NCI-H146 treated with DMSO at 0.1 percent for 48 hours (cell line): ENCODE results near the gene INTS14.
"Not testable (repeated sequence)": the region's sequence is repeated elsewhere in the genome, so short reads cannot be mapped to it uniquely, and the experiment has no call there.

Experiments used
- DNase-seq: peaks from one replicate; lab custom pipeline; 2025; ENCODE audit not compliant: unreplicated experiment; lab: John Stamatoyannopoulos, UW

INTS14 gene

DNA sequence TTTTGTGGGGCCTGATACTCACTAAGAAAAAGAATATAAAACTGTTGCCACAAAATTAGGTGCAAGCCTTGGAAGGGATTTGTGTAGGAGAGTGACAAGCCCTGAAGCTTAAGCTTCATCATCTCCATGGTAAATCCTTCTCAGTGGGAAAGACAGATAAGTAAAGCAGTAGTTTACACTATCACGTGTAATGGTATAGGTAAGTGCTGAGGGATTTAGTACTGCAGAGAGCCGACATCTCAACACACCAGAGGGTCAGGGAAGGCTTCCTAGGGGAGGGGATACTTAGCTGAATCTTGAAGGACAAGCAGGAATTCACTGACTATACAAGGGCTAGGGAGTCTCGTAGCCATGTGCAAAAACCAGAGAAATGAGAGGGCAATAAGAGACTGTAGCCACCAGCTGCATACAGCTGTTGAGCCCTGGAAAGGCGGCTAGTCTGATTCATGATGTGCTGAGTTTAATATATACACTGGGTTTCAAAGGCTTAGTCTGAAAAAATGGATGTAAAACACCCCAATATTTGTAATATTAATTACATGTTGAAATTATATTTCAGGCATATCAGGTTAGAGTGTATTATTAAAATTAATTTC lies 21.9 kb upstream of the INTS14 start:
- DNase-seq: no peak

DNA sequence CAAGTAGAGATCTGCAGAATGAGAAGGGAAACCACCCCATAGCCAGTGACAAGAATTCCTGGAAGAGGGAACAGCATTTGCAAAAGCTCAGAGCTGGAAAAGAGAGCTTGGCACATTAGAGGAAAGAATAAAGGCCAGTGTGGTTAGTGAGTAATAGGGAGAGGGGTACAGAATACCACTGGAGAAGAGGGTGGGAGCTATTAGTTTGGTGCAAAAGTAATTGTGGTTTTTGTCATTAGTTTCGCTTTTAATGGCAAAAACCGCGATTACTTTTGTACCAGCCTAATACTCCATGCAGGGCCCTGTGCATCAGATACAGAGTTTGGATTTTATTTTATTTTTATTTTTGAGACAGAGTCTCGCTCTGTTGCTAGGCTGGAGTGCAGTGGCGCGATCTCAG lies 20.6 kb upstream of the INTS14 start:
- DNase-seq: no peak

DNA sequence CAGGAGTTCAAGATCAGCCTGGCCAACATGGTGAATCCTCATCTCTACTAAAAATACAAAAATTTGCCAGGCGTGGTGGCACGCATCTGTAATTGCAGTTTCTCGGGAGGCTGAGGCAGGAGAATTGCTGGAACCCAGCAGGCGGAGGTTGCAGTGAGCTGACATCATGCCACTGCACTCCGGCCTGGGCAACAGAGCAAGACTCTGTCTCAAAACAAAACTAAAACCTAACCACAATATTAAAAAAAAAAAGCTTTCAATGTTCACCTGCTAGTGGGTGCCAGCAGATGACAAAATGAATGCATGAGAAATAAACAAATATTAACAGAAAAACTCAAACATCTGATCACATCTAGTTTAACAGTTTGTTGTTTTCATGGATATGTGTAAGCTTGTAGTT lies 19.8 kb upstream of the INTS14 start:
- DNase-seq: no peak

DNA sequence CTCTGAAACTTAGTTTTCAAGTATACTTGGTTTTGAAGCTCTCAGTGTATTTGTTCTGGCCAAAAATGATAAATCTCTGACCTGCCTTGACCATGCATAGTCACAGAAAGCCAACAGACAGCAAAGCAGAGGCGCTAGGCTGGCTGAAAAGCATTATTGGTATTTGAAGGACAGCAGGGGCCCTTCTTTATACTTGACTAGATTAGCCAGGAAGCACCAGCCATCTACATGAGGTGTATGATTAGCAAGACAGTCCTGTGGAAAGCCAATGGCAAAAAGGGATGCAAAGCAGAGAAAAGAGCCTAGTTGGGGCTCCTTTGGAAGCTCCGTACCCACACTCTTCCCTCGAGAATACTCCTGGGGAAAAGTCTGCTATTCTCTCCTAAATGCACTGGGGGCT lies 18.6 kb upstream of the INTS14 start:
- DNase-seq: no peak

DNA sequence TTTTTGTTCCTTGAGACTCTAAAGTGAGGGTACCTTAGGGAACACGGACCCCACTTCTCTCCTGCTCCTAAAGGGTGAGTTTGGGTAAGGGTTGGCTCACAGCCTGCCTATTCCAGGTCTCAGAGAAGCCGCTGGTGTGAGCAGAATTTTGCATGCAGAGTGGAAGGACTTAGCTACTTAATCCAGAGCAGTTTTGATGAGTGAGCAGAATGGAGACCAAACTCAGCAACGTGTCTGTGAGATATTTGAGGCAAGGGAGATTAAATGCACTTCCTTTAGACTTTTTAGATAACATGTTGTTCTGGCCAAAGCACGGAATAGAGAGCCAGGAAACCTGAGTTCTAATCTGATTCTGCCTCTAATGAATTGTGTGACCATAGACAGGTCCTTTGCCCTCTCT lies 15.9 kb upstream of the INTS14 start:
- DNase-seq: no peak

DNA sequence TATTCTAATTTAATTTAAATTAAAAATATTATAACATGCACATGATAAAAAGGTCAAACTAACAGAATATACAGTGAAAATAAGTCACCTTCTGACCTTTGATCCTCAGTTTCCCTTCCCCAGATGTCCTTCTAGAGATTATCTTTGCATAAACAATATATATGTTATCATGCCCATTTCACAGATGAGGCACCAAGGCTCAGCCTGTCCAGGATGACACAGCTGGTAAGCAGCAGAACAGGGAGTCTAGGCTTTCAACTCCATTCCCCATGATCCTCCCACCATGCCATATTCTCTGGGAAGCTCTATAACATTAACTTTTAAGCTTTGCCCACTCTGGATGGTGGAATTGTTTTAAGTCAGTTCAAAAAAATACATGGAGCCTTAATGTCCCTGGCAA lies 12.2 kb upstream of the INTS14 start:
- DNase-seq: no peak

DNA sequence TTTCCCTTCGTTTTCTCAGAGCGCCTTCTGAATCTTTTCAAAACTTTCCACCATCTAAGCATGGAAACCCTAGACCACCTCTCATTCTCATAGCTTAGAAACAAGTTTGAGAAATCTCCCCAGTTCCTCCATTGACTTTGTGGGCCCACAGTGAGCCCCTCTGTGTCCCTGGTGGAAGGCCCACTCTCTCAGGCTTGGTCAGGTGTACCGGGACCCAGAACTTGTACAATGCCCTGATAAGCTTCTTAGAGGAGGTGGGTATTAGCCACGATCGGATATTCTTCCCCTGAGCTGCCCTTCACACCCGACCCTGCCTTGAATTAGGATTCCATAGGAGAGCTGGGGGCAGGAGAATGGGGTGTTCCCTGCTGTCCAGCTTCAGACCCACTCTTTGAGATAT lies 10.7 kb upstream of the INTS14 start, which contains the start of gene SLC24A1:
Gene SLC24A1, plus strand, starts transcription at position 301 of the 400 bp plus-strand sequence. CDS start 2,143 bp downstream, outside the sequence.
- no peak for DNase-seq

DNA sequence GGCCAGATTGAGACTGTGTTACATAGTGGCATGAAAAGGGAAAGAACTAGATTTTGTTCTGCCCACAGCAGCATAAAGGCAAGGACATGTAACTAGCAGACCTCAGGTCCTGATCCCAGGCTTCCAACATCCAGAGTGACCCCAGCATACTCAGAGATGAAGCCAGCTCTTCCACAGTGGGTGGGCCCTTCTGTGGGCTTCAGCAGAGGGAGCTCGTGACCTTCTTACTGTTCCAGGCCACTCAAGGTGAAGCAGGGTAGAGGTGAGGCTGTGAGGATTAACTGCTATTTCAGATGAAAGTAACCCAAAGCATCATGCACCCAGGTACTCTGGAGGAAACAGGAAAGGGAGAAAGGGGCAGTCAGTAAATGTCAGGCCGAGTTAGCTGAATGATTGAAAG lies 9.9 kb upstream of the INTS14 start:
- DNase-seq: no peak

DNA sequence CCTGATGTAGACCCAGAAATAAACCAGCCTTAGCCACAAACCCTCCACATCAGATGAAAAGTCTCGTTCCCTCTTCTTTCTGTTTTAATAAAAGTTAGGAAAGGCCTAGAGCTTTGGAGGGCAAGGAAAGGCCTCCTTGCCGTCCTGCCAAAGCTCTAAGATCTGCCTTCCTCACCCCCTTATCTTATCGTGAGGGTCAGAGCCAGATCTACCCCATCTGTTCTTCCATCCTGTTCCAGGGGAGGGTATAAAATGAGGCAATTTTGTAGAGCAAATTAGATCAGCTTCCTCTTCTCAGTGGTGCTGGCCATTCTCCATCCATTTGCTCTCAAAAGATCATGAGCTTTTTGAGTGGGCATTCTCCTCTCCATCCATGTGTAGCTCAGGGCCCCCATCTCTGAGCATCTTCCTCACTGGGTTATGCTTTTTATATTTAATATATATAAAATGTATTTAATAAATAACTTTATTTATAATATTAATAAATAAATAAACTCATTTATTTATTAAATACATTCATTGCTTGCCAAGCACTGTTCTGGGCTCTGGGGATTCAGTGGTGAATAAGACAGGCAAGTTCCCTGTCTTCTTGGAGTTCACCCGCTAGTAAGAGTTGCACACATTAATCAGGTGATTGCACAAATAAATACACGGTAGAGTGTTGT lies 8.8 kb upstream of the INTS14 start:
- DNase-seq: no peak

DNA sequence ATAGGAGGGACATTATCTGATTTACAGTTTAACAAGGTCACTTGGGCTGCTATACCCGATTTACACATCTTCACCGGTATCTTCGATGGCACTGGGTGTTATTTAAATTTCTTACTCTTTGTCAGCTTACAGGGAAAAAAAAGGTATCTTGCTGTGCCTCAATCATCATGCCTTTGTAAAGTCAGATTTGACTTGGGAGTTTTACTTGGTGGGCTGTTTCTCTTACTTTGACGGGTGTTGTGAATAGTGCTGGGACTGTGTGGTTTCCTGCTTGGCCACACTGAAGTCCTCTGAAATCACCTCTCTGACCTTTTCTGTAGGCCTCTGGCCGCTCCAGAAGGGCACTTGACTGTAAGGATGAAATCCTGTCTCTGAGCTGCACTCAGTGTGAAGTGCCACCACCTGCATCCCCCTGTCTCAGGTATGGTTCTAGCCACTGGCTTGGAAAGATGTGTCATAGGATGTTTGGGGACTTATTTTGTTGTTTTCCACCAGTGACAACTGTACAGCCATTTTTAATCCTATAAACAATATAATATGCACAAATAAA lies 7.7 kb upstream of the INTS14 start:
- DNase-seq: no peak

DNA sequence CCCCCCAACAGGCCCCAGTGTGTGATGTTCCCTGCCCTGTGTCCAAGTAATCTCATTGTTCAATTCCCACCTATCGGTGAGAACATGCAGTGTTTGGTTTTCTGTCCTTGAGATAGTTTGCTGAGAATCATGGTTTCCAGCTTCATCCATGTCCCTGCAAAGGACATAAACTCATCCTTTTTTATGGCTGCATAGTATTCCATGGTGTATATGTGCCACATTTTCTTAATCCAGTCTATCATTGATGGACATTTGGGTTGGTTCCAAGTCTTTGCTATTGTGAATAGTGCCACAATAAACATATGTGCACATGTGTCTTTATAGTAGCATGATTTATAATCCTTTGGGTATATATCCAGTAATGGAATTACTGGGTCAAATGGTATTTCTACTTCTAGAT lies 5.0 kb upstream of the INTS14 start:
- DNase-seq: not testable (repeated sequence)

DNA sequence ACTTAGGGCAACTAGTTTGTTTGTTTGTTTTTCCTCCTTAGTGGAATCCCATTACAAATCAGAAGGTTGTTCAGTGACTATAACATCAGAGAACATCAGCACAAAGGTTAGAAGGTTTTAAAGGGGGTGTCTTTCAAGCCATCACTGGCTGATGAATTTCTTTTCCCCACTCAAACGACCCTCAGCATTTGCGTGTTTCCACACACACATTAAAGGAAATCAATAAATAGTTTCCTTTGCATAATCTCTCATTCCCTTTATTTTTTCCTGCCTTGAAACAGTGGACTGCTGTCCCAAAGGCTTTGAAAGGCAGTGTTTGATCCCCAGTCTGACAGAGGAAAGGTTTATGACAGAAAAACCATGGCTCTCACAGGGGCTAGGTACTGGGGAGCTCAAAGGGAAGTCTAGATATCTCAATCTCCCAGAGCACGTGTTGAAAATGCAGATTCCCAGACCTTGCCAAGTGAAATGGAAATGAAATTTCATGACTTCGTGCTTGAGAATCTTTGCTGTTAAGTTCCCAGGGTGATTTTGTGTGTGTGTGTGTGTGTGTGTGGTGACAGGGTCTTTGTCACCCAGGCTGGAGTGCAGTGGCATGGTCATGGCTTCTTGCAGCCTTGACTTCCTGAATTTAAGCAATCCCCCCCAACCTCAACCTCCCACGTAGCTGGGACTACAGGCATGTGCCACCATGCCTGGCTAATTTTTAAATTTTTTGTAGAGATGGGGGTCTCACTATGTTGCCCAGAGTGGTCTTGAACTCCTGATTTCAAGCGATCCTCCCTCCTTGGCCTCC lies 2.2 kb upstream of the INTS14 start:
- no peak for DNase-seq

DNA sequence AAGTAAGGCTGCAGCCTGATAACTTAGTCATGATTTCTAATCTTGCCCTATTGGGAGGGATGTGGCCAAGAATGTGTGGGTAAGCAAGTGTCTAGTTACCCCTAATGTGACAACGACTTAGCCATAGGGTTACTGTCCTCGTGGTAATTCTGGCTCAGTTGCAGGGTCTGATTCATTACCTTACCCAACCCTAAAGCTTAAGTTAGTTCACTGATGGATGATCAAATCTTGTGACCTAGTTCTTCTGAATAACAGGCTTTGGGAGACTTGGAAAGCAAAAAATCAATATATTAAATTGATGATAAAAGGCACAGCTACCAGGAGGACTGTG lies 1.6 kb upstream of the INTS14 start:
- DNase-seq: no peak

DNA sequence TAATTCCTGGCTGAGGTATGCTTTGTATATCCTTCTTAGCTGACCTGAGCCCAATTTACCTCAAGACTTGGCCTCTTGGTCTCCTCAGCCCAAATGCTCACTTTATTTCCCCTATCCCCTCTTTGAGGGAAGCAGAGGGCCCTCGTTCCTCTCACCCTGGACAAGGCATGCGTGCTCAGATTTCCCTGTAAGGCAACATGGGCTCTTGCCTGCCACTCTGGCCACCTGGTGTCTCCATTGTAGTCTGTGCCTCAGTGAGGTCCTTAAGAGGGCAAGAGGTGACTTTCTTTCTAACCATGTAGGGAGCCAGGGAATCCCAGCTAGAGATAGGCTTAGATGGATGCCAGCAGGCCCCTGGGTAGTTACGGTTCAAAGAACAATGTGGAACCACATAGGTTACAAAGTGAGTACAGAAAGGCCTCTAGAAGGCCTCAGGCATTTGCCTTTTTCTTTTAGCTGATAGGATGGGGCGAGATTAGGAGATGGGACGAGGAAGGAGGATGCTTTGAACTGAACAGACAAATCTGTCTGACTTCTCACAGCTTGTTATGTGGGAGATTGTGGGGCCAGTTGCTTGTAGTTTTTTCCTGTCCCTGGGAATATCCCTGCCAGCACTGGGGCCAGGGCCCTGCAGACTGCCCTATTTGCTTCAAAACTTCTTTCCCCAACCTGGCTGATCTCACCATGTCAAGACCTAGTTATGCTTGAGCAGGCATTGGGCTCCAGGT lies 1.1 kb upstream of the INTS14 start:
- no peak for DNase-seq

DNA sequence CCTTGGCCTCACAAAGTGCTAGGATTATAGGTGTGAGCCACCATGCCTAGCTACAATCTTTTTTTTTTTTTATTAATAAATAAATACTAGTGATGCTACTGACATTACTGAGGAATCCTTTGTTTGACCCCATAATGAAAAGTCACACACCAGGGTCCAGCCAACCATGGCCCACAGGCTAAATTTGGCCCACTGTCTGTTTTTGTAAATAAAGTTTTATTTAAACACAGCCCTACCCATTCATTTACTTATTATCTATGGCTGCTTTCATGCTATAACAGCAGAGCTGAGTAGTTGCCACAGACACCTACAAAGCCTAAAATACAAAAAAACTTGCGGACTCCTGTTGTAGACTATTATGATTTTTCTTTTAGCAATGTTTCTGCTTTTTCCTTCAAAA lies 7.4 kb downstream of the INTS14 start:
- DNase-seq: no peak

DNA sequence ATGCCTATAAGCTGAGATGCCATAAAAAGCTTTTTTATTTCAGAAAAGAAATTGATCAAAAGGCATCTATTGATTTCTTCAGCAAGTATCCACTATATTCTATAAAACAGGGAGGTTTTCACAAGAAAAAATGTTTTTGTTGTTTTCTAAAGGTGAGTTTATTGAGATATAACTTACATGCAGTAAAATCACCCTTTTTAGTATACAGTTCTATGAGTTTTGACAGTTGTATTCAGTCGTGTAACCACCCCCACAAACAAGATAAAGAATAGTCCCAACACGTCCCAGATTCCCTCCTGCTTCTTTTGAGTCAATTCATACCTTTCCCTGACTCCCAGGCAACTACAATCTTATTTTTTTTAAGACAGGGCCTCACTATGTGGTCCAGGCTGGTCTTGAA lies 7.8 kb downstream of the INTS14 start:
- DNase-seq: no peak

DNA sequence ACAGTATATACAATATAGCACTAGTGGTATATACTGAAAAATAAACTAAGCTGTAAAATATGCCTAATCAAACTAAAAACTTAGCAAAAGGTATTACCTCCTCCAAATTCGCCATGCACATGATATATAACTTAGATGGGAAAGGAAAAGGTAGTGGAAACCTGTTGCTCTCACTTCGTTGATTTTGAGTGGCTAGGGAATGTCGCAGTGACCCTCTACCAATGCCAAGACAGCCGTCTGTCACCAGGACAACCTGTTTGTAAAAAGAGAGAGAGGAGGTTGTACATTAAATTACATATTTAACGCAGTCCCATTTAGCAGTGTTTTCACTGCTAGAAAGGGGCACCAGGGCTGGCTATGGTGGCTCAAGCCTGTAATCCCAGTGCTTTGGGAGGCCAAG lies 11.3 kb downstream of the INTS14 start:
- DNase-seq: no peak

DNA sequence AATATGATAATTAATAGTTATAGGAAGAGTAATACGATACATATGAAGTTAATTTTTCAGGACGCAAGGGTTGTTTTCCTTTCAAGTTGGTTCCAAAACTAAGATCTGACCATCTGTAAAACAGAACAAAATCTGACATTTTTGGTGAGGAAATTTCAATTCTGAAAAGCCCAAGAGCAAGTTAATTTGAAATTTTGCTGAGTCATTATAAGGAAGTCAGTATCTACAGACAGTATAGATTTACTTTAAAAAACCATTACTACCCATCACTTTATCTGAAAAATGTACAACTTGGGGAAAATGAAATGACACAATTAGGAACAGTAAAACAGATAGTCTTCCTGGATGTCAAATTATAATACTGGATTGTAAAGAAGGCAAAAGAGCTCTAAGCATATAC lies 12.5 kb downstream of the INTS14 start:
- DNase-seq: no peak

DNA sequence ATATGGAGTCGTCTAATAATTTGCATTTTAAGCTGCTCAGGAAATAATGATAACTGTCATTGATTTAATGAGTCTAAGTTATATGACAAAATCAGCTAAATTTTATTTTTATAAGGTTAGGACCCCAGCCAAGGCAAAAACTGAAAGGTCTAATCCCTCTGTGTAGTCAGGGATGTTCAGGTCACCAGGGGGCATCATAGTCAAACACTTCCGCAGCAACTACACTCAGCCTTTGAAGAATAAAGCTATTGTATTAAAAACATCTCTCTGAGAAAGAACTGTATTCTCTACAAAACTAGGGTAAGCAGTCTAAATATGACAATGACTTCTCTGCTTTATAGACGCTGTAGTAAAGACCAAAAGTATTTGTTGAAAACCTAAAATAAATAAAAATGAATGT lies 15.0 kb downstream of the INTS14 start:
- no peak for DNase-seq

DNA sequence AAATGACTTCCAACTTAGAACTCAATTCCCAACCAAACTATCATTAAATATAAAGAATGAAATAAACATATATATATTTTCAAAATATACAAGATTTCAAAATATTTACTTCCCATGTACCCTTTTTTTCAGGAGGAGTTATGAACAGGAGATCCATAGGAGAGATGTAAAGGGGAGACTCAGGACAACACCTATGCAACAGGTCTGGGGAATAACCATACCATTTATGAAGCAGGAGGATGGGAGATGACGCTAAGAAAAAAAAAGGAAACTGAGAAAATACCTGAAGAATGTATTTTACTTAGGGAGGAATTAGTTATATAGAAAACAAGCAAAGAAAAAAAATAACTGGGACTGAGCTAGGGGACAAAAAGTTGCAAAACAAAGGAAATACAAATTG lies 23.8 kb downstream of the INTS14 start:
- no peak for DNase-seq

DNA sequence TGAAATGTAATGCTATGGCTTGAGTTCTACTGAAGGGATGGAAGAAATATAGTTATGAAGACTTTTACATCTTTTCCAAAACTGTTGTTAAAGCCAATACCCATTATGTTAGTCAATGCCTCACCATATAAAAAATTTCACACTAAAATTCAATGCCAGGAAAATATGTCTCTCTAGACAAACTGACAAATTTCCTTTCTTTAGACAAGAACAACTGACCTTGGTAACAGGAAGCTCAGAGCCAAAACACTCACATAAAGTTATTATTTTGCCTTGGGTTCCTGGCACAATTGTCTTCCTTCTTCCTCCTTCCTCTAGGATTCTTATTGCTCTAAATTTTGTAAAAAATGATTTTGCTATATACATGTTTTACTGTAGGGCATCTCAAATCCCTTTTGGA lies 26.7 kb downstream of the INTS14 start:
- DNase-seq: no peak

DNA sequence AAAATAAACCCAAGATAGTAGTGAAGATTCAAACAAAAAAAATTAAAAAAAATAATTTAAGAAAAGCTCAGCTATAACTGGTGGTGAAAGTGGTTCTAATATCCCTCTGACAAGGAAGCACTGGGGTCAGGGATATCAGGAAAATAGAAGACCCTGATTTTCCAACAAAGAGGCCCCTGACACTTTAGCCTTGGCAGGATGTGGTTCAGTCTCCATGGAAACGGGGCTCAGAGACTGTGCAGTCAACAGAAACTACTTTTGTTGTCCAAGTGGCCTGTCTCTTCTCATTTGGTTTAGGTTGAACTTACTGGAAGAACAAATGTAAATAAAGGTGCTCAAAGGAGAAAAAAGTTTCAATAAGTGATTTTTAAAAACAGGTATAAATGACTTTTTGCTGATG lies 27.2 kb downstream of the INTS14 start:
- DNase-seq: no peak
